A549 treated with CpdA at 1 μM for 4 hours (cell line): Measurements from ENCODE around the gene KCNA10. TPM values are rescaled to one million over a fixed set of nuclear protein-coding genes. Genes with fewer than 3 reads are reported as not detected.

ENCODE experiments used
- total RNA-seq: library from RNA; stranded (reverse); fragments of 200-300 nt; extraction: Qiagen RNA extraction; gene quantifications from 5 replicates; pipeline ENCODE4 v1.2.3, GENCODE V29; 2022; ENCODE audit warnings: low read depth

Gene KCNA10
- not detected in 5 replicates for total RNA-seq

GRCh38 chr1:110519125-110519810 lies at the start of gene KCNA10:
Gene KCNA10 (minus strand): TSS chr1:110519175. CDS start chr1:110518787, 388 bp downstream.

Other genes with a start within 250 kb of the KCNA10 start
- 8.7 to 9.8 TPM (median 8.9 TPM) in 5 replicates for gene RBM15, start 179.8 kb downstream of the KCNA10 start, total RNA-seq
- 26.5 to 40.2 TPM (median 37.4 TPM) in 5 replicates for gene SLC16A4, start 128.1 kb downstream of the KCNA10 start, total RNA-seq
- 173 to 192 TPM (median 187 TPM) in 5 replicates for gene LAMTOR5, start 111.5 kb downstream of the KCNA10 start, total RNA-seq
- not detected in 5 replicates for gene PROK1, start 68.0 kb downstream of the KCNA10 start, total RNA-seq
- gene KCNA2, start 87.2 kb upstream of the KCNA10 start, total RNA-seq = 0.01 to 0.05 TPM (median 0.03 TPM) in 3 of 5 replicates, not detected in the others
- gene KCNA3, start 155.8 kb upstream of the KCNA10 start, total RNA-seq = not detected in 5 replicates